CD14-positive monocyte (primary cell): ENCODE results near the gene WBP1. TPM values are rescaled to one million over a fixed set of nuclear protein-coding genes. Genes with fewer than 3 reads are reported as not detected.

ENCODE experiments used
- DNase-seq, 3 donors: peaks; one replicate each; pipeline ENCODE4 v3.0.0-alpha.2; 2011 to 2022
- H2AFZ ChIP-seq: 2 replicates; pipeline ENCODE4 v1.6.0; 2012; ENCODE audit warnings: mild to moderate bottlenecking, low read depth, low read length, inconsistent platforms; ENCODE audit not compliant: insufficient read depth, poor library complexity, severe bottlenecking
- H3K27ac ChIP-seq, 2 donors: 1 replicate in 1 of 2; 2 replicates in 1 of 2; pipeline ENCODE4 v1.5.1; 2012 to 2013; ENCODE audit warnings: low read length in 2 of 2, control low read depth in 1 of 2, inconsistent platforms in 1 of 2, low read depth in 1 of 2, mild to moderate bottlenecking in 1 of 2
- H3K27me3 ChIP-seq, 2 donors: one replicate each; pipeline versions ENCODE4 v1.6.0 to v1.6.1; 2011 to 2013; ENCODE audit warnings: low read length in 2 of 2; ENCODE audit not compliant: control insufficient read depth in 2 of 2, insufficient read depth in 2 of 2
- H3K36me3 ChIP-seq, 2 donors: replicated peaks in 1 of 2; 1 replicate in 1 of 2; 2 replicates in 1 of 2; pipeline versions ENCODE4 v1.5.1 to v1.6.1; 2012 to 2013; ENCODE audit warnings: low read length in 2 of 2, control low read depth in 1 of 2, inconsistent platforms in 1 of 2, mild to moderate bottlenecking in 1 of 2; ENCODE audit not compliant: insufficient read depth in 2 of 2, control insufficient read depth in 1 of 2
- H3K4me1 ChIP-seq, 2 donors: 1 replicate in 1 of 2; 2 replicates in 1 of 2; pipeline versions ENCODE4 v1.5.1 to v1.6.1; 2012 to 2013; ENCODE audit warnings: low read length in 2 of 2, control low read depth in 1 of 2, inconsistent platforms in 1 of 2, mild to moderate bottlenecking in 1 of 2, moderate library complexity in 1 of 2; ENCODE audit not compliant: insufficient read depth in 2 of 2, control insufficient read depth in 1 of 2
- H3K4me2 ChIP-seq: replicated peaks from 2 replicates; pipeline ENCODE3; 2012; ENCODE audit warnings: low read length, moderate library complexity, mild to moderate bottlenecking; ENCODE audit not compliant: poor library complexity, severe bottlenecking; ENCODE audit errors: extremely low read depth
- H3K4me3 ChIP-seq, 3 experiments: fragments of 200-600 bp in 1 of 3; sonication (generic) in 1 of 3; replicated peaks in 1 of 3; 1 replicate in 2 of 3; 2 replicates in 1 of 3; pipeline ENCODE4 v1.5.1; 2011 to 2013; ENCODE audit warnings: low read length in 3 of 3, mild to moderate bottlenecking in 3 of 3, control low read depth in 2 of 3, low read depth in 2 of 3, inconsistent platforms in 1 of 3, moderate library complexity in 1 of 3
- H3K79me2 ChIP-seq: 2 replicates; pipeline ENCODE4 v1.6.0; 2012; ENCODE audit warnings: mild to moderate bottlenecking, control low read depth, inconsistent platforms, low read length, moderate library complexity; ENCODE audit not compliant: insufficient read depth
- H3K9ac ChIP-seq: 2 replicates; pipeline ENCODE4 v1.6.0; 2017; ENCODE audit warnings: low read length, mild to moderate bottlenecking; ENCODE audit not compliant: insufficient read depth, poor library complexity, severe bottlenecking
- H3K9me3 ChIP-seq, 2 donors: replicated peaks in 1 of 2; 1 replicate in 1 of 2; 2 replicates in 1 of 2; pipeline versions ENCODE4 v1.5.1 to v1.6.1; 2012 to 2013; ENCODE audit warnings: low read length in 2 of 2, control low read depth in 1 of 2; ENCODE audit not compliant: control insufficient read depth in 1 of 2, insufficient read depth in 1 of 2
- H4K20me1 ChIP-seq: 2 replicates; pipeline ENCODE4 v1.6.0; 2012; ENCODE audit warnings: mild to moderate bottlenecking, low read length, control low read depth, moderate library complexity; ENCODE audit not compliant: insufficient read depth
- H3K27ac Mint-ChIP-seq, 7 donors: one replicate each; pipeline ENCODE4 v1.8.0; 2020; ENCODE audit warnings: mild to moderate bottlenecking in 7 of 7, mixed read lengths in 7 of 7, moderate library complexity in 6 of 7, inconsistent platforms in 2 of 7
- H3K27me3 Mint-ChIP-seq, 3 donors: one replicate each; pipeline ENCODE4 v1.8.0; 2021 to 2022; ENCODE audit warnings: low read depth in 3 of 3, mild to moderate bottlenecking in 3 of 3, mixed read lengths in 3 of 3, moderate library complexity in 3 of 3, inconsistent platforms in 1 of 3
- H3K36me3 Mint-ChIP-seq, 2 donors: one replicate each; pipeline ENCODE4 v1.8.0; 2020; ENCODE audit warnings: mixed read lengths in 2 of 2, inconsistent platforms in 1 of 2, mild to moderate bottlenecking in 1 of 2
- H3K4me1 Mint-ChIP-seq: one replicate; pipeline ENCODE4 v1.8.0; 2020; ENCODE audit warnings: mild to moderate bottlenecking, mixed read lengths
- H3K4me3 Mint-ChIP-seq, 2 donors: one replicate each; pipeline ENCODE4 v1.8.0; 2020; ENCODE audit warnings: mild to moderate bottlenecking in 2 of 2, mixed read lengths in 2 of 2, moderate library complexity in 1 of 2
- H3K9me3 Mint-ChIP-seq, 7 donors: one replicate each; pipeline ENCODE4 v1.8.0; 2020 to 2022; ENCODE audit warnings: mixed read lengths in 7 of 7, mild to moderate bottlenecking in 6 of 7, moderate library complexity in 6 of 7, inconsistent platforms in 2 of 7
- WGBS: methylation state at CpG from one replicate; pipeline ENCODE4 v1.1.5; 2013; ENCODE audit warnings: missing lambda C conversion rate; ENCODE audit not compliant: insufficient coverage; 5-methylcytosine and 5-hydroxymethylcytosine counted together
- intact Hi-C, 2 donors: fragments of 100-400 bp; cut with micrococcal nuclease; formaldehyde crosslinking; loops; one replicate each; pipeline versions ENCODE4 v1.15.0 to v1.15.1; 2023
- polyA plus RNA-seq, 3 donors: library from polyadenylated mRNA; depleted of rRNA in 1 of 3; unstranded in 2 of 3; stranded (reverse) in 1 of 3; fragments of 300-500 nt in 2 of 3; fragments of >200 nt in 1 of 3; fragmentation: Illumina TruSeq in 2 of 3; gene quantifications; 1 replicate in 2 of 3; 2 replicates in 1 of 3; pipeline ENCODE4 v1.2.3, GENCODE V29; 2012 to 2021
- TF ChIP-seq, protein P1 (sequence below): fragments of 200-600 bp; IDR thresholded peaks from one replicate; pipeline ENCODE4 v1.8.0; 2022; ENCODE audit warnings: antibody characterized with exemption, mild to moderate bottlenecking

WBP1 gene
- polyA plus RNA-seq, 3 donors, result 23.9 to 109 (median 31.0) TPM

- peaks cover 69 to 75% of the 10 kb centered on the region in 2 donors for H3K4me1 ChIP-seq
Measured at GRCh38 chr2:74503506-74504475, 45.6 kb downstream of the WBP1 start.

DNA sequence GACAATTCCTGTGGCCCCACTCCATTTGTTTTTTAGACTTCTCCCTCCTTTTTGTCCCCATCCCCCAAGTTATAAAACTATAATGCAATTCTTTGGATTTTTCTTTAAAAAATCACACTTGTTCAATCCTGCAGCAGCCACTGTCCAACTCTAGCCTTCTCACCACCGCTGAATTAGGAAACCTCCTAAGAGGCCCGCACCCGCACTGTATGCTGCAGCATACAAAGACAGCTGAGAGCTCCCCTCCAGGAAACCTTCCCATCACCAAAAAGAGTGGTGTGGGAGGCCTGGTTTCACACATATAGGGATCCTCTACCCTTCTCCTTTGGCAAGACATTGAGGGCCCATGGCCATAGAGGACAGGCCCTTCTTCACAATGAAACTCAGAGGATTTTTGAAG is 46.4 kb downstream of the WBP1 start:
- Histone ChIP-seq H3K79me2 (peaks cover 28% of the 10 kb centered on the region), H3K27ac (no peak overlapping the region), H3K4me2 (peak overlapping the region; percentile 96), H3K36me3 (no peaks in the 10 kb centered on the region), H4K20me1 (no peaks in the 10 kb centered on the region), H3K4me1 (peaks cover 61 to 67% of the 10 kb centered on the region in 2 donors), H3K4me3 (peak overlapping the region in 1 of 3 experiments; percentile 85), H3K9ac (no peak overlapping the region), H2AFZ (no peak overlapping the region), H3K9me3 (peaks cover 0 to 7% of the 10 kb centered on the region in 2 donors), H3K27me3 (peaks cover 25 to 46% of the 10 kb centered on the region in 2 donors)
- whole genome bisulfite sequencing, result no CpG with 5 or more reads among the region's 3 CpGs
- peaks cover 0 to 10% (median 4%) of the 10 kb centered on the region in 7 donors for H3K9me3 Mint-ChIP-seq
- peak overlapping the region; percentile 25 to 94 (median 79) for H3K27ac Mint-ChIP-seq
- H3K4me3 Mint-ChIP-seq, result peak overlapping the region; percentile 59 to 96
- peaks cover 40 to 57% (median 44%) of the 10 kb centered on the region in 3 donors for H3K27me3 Mint-ChIP-seq
- no peak for DNase-seq
- peaks cover 63% of the 10 kb centered on the region for H3K4me1 Mint-ChIP-seq
- intact Hi-C loops, result no loop called here
- H3K36me3 Mint-ChIP-seq, result peaks cover 37 to 46% of the 10 kb centered on the region in 2 donors
- TF ChIP-seq, protein P1, sequence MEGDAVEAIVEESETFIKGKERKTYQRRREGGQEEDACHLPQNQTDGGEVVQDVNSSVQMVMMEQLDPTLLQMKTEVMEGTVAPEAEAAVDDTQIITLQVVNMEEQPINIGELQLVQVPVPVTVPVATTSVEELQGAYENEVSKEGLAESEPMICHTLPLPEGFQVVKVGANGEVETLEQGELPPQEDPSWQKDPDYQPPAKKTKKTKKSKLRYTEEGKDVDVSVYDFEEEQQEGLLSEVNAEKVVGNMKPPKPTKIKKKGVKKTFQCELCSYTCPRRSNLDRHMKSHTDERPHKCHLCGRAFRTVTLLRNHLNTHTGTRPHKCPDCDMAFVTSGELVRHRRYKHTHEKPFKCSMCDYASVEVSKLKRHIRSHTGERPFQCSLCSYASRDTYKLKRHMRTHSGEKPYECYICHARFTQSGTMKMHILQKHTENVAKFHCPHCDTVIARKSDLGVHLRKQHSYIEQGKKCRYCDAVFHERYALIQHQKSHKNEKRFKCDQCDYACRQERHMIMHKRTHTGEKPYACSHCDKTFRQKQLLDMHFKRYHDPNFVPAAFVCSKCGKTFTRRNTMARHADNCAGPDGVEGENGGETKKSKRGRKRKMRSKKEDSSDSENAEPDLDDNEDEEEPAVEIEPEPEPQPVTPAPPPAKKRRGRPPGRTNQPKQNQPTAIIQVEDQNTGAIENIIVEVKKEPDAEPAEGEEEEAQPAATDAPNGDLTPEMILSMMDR, result no peak

More at GRCh38 chr2:74503506-74504475, 45.6 kb downstream of the WBP1 start:
- DNase-seq, result no peak
- H4K20me1 ChIP-seq, result no peaks in the 10 kb centered on the region
- peak overlapping the region; percentile 88 for H3K4me2 ChIP-seq
- intact Hi-C loops, result no loop called here
- H2AFZ ChIP-seq, result peak overlapping the region; percentile 92
- peaks cover 42 to 47% of the 10 kb centered on the region in 2 donors for H3K36me3 Mint-ChIP-seq
- H3K9ac ChIP-seq, result peak overlapping the region; percentile 75
- H3K4me3 ChIP-seq, result peak overlapping the region; percentile 39 to 85 (median 77)
- H3K4me1 Mint-ChIP-seq, result peaks cover 69% of the 10 kb centered on the region
- H3K9me3 Mint-ChIP-seq, result peaks cover 0 to 15% (median 6%) of the 10 kb centered on the region in 7 donors
- peaks cover 42 to 57% (median 46%) of the 10 kb centered on the region in 3 donors for H3K27me3 Mint-ChIP-seq
- peak overlapping the region; percentile 74 to 89 for H3K27ac ChIP-seq
- H3K9me3 ChIP-seq, result peaks cover 0 to 11% of the 10 kb centered on the region in 2 donors
- H3K4me3 Mint-ChIP-seq, result peak overlapping the region; percentile 88 to 96
- peaks cover 32 to 47% of the 10 kb centered on the region in 2 donors for H3K27me3 ChIP-seq
- 52% methylated on average over 45 of the region's 45 CpGs for WGBS
- TF ChIP-seq, protein P1, result no peak
- peaks cover 28% of the 10 kb centered on the region for H3K79me2 ChIP-seq
- H3K27ac Mint-ChIP-seq, result peak overlapping the region; percentile 78 to 94 (median 88)
- H3K36me3 ChIP-seq, result no peaks in the 10 kb centered on the region
